ENCODE measurements around the gene SBSN.

Gene SBSN

DNA sequence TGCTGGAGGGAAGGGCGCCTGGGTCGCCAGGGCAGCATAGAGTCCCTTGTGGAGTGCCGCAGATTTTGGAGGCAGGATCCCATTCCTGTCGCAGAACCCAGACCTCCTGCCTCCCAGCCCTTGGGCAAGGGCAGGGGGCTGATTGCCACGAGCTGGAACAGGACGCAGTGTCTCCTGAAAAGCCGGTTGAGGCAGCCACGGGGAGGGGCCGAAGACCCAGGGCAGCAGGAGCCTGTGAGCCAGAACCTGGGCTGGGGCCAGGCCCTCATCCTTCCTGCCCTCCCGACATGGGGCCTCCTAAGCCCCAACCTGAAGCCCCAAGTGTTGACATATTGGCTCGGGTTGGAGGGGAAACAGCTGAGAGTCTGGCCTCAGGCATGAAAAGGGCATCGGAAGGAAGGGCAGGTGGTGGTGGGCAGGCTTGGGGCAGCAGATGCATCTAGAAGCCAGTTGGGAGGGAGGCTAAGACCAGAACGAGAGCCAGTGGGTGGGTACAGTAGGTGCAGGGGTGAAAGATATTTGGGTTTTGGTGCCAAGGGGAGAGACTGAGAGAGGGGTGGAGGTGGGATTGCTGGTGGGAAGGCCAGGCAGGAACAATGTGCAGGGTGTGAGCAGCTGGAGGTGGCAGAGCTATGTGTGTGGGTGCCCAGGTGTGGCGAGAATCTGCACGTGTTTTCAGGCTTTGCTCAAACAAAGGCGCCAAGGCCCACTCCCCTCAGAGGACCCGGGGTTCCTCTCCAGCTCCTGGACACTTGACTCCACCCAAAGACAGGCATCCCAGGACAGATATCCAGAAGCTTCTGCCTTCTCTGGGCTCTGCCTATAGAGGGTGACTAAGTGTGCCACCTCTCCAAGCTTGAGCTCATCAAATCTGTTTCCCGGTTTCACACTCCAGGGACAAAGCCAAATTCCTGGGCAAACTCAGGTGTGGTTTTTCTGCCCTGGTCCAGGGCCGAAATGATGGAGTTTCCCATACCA lies 1.4 kb upstream of the SBSN start:
- no peak for DNase-seq

DNA sequence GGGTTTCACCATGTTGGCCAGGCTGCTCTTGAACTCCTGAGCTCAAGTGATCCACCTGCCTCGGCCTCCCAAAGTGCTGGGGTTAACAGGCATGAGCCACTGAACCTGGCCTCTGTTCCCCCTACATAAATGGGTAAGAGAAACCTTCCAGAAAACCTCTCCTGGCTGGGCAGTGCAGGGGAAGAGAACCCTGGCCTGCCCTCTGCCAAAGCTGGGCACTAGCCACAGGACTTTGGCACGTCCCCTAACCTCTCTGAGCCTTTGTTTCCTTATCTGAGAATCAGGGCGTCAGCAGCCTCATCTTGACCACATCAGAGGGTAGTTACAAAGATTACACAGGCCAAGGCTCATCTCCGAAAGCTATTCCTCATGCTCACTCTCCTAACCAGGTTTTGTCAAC lies 2.2 kb downstream of the SBSN start:
- no peak for DNase-seq

DNA sequence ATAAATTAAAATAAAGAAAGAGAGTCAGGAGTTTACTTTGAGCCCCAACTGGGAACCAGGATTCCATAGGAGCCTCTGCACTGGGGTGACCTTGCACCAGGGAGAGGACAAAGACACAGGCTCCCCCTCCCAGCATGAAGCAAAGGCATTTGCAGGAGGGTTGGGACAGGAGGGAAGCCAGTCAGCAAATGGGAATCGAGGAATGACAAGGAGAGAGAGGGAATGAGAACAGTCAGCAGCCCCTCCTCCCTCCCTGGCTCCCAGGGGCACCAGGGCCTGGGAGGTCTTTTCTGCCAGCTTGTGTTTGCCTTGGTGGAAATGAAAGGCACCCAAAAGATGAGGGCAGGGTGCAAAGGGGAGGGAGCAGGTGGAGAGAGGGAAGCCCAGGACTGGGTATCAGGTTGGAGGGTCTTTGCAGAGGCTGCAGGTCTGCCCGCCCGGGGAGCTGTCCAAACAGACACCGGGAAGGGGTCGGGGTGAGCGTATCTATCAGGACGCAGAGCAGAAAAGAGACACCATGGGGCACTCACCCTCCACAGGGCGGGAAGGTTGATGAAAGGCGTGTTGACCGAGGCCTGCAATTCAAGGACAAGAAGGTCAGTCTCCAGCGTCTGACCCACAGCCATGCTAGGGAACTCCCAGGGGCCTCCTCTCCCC lies 3.8 kb downstream of the SBSN start:
- no peak for DNase-seq

DNA sequence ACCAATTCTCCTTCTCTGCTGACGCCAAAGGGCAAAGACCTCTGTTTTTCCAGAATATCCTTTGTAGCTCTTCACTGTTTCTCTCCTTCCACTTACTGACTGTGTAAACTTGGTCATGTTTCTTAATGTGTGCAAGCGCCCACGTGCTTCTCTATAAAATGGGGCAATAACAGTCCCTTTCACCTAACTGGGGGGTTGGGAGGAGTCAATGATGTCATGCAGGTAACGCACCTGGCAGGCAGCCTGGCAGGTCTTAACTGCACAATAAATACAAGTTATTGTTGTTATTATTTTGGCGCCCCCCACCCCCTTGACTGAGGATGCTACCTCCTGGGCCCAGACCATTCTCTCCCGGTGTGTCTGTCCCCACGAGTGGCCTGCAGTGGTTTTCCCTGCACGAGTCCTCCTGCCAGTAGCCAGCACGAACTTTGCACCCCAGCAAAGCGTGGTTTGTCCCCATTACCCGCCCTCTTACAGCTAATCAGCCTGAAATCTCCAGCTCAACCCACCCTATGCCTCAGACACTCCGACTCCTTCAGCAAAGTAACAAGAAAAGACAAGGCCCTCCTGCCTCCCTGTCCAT lies 5.3 kb downstream of the SBSN start:
- DNase-seq, result no peak

DNA sequence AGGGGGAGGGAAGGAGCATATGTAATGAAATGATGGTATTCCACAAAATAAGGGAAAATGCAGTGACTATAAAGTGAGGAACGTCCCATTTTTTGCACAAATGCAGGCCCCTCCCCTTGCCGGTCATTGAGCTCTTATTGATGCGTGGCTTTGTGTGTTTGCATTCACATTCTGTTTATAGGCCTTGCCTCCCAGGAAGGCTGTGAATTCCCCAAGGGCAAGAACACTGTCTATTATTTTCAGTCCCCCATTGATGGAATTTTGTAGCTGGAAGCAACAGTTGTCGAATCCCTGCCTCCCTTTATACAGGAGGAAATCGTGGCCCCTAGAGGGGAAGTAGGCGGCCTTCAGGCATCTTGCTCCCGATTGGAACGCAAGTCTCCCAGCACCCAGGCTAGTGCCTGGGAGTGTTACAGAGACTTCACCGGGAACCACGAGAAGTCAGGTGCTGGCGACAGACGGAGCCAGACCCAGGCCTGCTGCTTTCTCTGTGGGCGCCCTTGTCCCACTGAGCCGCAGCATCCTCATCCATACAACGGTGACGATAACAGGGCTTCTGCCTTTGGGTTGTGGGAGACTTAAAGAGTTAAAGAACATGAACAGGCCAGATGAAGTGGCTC lies 6.9 kb downstream of the SBSN start:
- no peak for DNase-seq

DNA sequence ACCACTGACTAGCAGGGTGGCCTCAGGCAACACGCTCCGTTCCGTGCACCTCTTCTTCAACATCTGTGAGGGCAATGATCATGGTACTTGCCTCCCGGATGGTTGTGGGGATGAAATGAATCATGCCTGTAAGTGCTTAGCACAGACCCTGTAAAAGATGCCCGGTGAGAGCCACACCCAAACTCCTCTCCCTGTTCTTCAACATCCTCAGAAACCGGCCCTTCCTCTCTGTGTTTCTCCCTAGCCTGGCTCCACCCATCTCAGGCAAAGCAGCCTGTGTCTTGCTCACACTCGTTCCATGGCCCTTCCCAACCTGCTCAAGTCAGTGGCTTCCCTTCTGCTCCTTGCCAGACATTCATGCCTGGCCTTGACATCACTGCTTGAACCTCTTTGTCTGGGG lies 8.8 kb downstream of the SBSN start:
- no peak for DNase-seq

DNA sequence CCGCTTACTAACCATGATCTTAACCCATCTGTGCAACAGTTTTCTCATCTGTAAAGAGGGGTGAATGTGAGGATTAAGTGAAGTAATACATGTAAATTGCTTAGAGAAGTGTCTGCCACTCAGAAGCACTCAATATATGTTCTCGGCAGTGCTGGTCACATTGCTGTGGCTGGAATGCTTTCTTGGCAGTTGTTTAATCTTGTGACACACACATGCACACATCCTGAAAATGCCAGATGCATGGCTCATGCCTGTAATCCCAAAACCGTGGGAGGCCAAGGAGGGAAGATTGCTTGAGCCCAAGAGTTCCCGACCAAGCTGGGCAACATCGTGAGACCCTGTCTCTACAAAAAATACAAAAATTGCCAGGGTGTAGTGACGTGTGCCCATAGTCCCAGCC lies 9.8 kb downstream of the SBSN start:
- no peak for DNase-seq

DNA sequence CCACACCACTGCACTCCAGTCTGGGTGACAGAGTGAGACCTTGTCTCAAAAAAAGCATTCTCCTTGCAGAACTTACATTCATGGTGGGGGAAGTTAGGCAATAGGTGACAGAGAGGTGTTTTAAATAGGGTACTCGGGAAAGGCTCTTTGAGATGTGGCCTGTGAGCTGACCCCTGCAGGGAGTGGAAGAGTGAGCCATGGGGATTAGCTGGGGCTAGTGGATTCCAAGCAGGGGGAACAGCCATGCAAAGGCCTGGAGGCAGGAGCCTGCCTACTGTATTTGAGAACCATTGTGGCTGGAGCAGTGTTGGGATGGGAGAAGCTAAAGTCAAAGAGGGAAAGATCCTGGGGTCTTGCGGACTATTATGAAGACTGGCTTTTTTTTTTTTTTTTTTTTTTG lies 10.8 kb downstream of the SBSN start:
- no peak for DNase-seq

DNA sequence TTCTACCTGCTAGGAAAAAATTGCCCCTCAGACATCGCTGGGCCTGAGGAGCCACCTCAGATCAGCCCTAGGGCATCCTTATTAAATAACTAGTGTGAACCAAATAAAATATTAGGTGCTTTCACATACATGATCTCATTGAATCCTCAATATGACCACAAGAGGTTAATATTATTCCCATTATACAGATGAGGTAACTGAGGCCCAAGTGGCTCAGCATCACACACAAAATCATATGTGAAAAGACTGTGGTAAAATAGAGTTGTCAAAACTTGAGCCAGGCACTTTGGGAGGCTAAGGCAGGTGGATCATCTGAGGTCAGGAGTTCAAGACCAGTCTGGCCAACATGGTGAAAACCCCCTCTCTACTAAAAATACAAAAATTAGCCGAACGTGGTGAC lies 11.8 kb downstream of the SBSN start:
- DNase-seq, result no peak

DNA sequence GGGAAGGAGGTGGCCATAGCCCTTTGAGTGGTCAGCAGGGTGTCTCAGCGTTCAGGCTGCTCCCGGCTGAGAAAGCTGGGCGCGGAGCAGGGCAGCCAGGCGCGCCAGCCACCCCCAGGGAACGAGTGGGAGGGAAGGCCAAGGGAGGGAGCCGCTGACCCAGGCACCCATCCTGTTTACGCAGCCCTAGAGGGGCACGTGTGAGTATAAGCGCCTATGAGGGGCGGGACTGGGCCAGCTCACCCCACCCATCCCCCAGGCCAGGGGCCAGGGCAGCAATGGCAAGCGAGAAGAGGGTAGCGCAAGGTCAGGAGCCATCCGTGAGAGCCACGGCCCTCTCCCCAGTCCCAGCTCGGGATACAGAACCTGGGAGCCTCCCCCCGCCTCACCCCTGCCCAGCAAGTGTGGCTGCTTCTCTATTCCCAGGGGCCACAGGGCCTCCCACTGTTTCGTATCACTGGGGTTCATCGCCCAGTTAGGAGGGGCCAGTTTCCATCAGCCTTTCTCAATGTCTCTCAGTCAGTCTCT lies 13.8 kb downstream of the SBSN start:
- no peak for DNase-seq

DNA sequence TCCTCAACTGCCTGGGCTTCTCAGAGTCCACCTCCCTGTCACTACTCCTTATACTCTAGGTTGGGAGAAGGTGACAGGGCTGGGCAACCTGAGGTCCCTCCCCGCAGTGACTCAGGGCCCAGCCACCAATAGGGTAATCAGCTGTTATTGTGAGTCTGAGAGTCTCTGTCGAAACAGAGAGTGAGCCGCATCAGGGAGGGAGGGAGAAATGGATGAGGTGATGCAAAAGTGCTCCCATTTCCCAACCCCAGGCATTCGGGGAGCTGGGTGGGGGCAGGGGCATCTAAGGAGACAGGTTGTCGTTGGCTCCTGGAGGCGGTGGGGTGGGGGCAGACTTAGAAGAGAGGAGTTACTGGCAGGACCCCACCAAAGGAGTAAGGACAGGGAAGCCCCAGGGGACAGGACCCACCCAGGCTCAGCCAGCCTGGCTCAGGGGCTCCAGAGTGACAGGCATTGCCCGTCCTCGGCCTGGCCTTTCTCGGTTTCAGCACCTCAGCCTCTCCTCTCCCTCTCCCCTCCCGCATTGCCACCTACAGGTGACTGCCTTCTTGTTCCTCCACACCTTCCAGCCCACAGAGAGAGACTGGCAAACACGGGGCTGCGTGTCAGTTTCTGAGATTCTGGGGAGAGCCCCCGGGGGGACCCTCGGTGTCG lies 14.4 kb downstream of the SBSN start, which contains the start of gene DMKN:
Gene DMKN (minus strand): TSS at position 22 of the 654 bp plus-strand sequence. CDS start 174 bp downstream, outside the sequence.
- DNase-seq, result no peak

DNA sequence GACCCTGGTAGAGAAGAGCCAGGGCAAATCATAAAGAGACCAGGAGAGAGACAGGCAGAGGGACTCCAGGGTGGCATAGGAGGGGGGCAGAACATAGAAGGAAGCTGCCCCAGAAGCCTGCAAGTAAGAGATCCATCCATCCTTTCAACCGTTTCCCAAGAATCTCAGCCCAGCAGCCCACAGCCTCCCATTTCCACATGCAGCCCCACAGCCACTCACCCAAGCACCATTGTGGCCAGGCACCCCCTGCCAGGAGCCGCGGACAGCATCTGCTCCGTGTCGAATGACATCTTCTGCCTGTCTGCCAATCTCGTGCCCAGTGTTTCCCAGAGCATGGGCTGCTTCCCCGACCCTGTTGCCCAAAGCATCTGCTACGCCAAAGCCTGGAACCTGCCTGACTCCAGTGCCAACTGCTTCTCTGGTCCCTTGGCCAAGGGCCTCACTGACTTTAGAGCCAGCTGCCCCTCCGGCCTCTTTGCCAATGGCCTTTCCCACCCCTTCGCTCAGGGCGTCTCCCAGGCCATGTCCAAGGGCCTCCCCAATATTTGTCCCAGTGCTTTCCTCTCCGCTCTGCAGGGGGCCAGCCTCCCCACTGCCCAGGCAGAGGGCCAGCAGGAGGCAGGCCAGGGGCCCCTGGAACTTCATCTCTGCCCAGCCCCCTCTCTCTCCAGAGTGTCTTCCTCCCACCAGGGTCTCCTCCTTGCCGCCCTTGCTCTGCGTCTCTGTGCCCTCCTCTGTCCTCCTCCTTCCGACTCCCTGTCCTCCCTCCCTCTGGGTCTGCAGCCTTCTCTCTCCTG lies 15.1 kb downstream of the SBSN start:
- DNase-seq, result no peak

DNA sequence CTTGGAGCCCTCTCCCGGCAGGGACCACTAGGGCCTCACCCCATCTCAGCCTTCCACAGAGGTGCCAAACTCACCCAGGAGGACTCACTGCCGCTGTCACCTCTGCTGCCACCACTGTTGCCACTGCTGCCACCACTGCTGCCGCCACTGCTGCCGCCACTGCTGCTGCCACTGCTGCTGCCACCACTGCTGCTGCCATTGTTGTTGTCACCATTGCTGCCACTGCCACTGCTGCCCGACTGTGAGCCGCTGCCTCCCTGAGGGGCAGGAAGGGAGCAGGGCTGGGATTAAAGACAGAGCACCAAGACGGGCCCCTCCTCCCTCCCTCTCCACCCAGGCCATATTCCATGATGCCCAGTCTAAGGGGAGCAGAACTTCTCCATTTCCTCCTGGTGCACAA lies 16.8 kb downstream of the SBSN start:
- DNase-seq, result no peak

DNA sequence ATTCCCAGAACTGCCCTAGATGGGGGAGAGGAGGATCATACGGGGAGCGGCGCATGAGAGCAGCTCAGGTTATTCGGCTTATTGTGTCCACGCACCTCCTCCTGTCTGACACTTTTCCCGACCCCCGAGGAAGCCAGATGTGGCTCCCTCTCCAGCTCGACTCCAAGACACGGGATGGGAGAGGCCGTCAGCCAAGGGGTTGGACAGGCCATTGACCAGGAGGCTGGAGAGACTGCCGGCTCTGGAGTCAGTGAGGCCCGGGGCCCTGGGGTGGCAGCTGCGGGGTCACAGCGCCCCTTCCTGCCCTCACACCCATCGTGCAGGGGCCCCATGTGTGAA lies 17.5 kb downstream of the SBSN start:
- no peak for DNase-seq

DNA sequence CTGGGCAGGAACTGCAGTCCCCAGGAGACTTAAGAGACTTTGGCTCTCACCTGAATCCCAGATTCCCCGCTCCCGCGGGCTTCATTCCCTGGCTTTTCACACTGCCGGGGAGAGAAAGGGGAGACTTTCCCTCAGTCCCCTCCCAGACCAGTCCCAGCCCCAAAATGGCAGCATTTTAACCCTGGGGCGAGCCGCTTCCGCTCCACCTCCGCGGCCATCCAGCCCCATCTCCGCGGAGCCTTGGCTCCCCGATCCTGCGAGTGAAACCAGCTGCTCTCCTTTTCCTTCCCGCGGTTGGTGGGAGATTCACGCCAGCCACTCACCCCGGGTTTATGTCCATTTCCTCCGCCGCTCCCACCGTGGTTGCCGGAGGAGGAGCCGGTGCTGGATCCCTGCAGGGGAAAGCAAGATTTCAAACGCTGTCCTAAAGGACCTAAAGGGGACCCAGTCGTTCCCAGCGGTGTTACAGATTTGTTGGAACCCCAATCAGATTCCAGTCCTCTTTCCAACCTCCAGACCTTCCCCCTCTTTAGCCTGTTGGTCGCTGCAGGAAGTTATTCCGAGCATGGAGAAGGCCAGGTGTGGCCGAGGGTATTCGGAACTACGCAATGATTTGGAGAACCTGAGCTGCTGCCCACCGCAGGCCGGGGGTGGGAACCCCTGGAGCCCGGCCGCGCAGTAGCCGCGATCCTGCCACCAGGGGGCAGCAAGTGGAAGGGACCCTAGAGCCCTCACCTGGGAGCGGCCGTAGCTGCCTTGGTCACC lies 18.1 kb downstream of the SBSN start:
- peak; percentile 65 for DNase-seq

DNA sequence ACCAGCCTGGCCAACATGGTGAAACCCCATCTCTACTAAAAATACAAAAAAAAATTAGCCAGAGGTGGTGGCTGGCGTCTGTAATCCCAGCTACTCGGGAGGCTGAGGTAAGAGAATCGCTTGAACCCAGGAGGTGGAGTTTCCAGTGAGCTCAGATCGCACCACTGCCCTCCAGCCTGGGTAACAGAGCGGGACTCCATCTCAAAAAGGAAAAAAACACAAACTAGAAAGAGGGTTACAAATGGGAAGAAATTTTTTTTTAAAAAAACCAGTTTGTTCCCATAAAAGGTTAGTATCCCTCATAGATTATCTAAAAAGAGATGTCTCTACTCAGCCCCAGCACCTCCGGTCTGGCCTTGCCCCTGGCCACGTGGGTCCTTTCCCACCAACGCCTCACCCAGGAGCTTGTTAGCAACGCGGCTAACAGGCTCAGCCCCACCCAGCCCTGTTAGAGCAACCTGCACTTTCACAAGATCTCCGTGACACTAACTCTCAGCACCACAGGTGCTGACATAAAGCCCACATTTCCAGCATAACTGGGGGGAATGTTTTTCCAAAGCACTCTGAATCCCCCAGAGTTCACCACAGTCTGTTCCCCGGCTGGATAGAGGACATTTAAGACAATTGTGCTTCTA lies 19.0 kb downstream of the SBSN start:
- peak; percentile 46 for DNase-seq

DNA sequence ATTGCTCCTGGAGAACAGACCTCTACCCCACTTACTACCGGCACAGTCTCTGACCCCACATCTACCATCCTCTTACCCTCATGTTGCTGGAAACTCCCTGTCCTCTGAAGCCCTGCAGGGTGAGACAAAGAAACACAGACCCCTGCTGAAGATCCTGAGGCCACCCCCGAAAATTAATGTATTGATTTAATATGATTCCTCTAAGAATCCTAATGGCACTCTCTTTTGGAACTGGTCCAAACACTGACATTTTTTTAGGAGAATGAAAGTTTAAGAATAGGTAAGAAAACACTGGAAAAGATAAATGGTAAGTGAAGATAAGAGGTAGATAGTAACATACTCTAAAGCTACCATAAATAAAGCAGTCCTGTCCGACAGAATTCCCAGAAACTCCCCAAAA lies 20.0 kb downstream of the SBSN start:
- no peak for DNase-seq

DNA sequence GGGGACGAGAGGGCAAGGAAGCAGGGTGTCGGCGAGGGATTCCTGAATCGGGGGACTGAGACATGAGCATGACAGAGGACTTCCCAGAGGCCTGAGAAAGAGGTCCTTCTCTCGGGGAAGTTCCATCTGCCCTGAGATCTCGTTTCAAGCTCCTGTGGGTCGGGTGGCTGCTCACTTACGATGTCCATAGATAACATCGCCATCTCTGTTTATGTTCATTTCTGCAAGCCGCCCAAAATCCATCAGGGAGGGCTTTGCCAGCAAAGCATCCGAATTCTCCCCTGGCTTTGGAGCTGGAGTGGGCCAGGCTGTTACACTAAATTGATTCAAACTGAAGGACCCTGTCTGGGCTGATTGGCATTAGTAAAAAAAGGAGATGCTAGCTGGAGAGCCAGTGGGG lies 20.6 kb downstream of the SBSN start:
- DNase-seq, result no peak

DNA sequence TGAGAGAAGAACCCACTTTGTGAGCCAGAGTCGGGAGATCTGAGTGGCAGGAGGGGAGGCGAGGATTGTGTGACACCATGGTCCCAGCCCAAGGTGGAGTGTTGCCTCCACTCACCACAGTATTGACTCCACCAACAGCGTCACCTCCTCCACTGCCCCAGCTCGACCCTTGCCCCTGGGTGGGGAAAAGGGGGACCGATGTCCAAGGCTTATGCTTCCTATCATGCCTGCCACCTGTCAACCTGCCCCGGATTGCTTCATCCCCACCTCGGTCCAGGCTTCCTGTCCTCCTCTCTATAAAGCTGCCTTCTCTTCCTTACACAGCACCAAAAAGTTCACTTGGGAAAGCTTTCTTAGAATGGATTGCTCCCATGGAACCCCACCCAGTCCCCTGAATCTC lies 22.1 kb downstream of the SBSN start:
- no peak for DNase-seq

DNA sequence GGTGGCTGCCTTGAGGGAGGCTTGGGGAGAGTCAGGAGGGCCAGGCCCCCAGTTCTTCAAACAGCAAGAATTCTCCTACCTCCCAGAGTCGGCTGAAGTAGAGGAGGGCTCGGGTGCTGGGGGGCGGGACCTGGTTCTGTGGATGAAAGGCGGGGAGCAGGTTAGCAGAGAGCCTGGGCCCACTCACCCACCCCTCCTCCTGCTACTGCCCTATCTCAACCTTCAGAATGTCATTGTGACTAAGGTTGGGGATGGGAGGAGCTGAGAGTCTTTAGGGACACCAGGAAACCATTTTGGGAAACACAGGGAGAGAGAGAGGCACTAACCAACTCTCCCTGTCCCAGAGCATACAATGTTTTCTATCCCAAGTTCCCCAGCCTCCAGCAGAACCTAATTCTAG lies 25.4 kb downstream of the SBSN start:
- no peak for DNase-seq

DNA sequence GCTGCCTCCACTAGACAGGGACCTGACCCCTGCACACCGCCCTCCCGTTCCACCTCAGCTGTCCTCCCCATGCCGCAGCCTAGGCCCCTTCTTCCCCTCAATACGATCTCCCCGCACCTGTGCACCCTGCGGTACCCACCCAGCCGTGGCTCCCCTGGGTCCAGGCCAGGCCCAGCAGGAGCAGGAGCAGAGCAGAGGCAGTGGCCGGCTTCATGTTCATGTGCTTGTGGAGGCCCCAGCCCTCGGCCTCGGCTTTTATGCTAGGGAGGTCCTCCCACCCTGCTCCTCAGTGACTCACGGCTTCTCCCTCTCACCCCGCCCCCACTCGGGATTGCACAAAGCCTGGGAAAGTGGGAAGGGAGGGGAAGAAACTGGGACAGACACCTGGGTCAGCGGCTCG lies 26.4 kb downstream of the SBSN start:
- no peak for DNase-seq
